Heart right ventricle (tissue), 16 donors: ENCODE measurements around the gene KPNA1. TPM values are rescaled to one million over a fixed set of nuclear protein-coding genes. Genes with fewer than 3 reads are reported as not detected.

Experiments used
- ATAC-seq, 8 donors: fragments of 200-7000 bp; cut with Tn5 transposase; one replicate each; pipeline ENCODE4 v1.9.1; 2020; ENCODE audit warnings: mild to moderate bottlenecking in 8 of 8, moderate library complexity in 8 of 8, moderate number of reproducible peaks in 1 of 8
- DNase-seq, 2 donors: peaks; one replicate each; pipeline ENCODE4 v3.0.0-alpha.2; 2020
- H3K27ac ChIP-seq, 10 donors: fragments of 200-600 bp; sonication (generic) in 2 of 10; one replicate each; pipeline versions ENCODE4 v1.5.0 to v1.8.0; 2020 to 2022; ENCODE audit warnings: mild to moderate bottlenecking in 3 of 10
- H3K27me3 ChIP-seq, 7 donors: fragments of 200-600 bp; one replicate each; pipeline ENCODE4 v1.8.0; 2021 to 2022; ENCODE audit warnings: mild to moderate bottlenecking in 2 of 7
- H3K36me3 ChIP-seq, 9 donors: fragments of 200-600 bp; sonication (generic) in 1 of 9; one replicate each; pipeline versions ENCODE4 v1.5.0 to v1.8.0; 2020 to 2022; ENCODE audit warnings: mild to moderate bottlenecking in 2 of 9
- H3K4me1 ChIP-seq, 9 donors: fragments of 200-600 bp; sonication (generic) in 1 of 9; one replicate each; pipeline versions ENCODE4 v1.5.0 to v1.8.0; 2020 to 2022; ENCODE audit warnings: mild to moderate bottlenecking in 4 of 9
- H3K4me3 ChIP-seq, 10 donors: fragments of 200-600 bp; sonication (generic) in 2 of 10; one replicate each; pipeline versions ENCODE4 v1.5.0 to v1.8.0; 2020 to 2022; ENCODE audit warnings: mild to moderate bottlenecking in 7 of 10, moderate library complexity in 2 of 10
- H3K9me3 ChIP-seq, 11 donors: fragments of 200-600 bp in 10 of 11; sonication (generic) in 2 of 11; one replicate each; pipeline versions ENCODE4 v1.5.0 to v1.8.0; 2013 to 2022; ENCODE audit warnings: mild to moderate bottlenecking in 2 of 11, control low read depth in 1 of 11, moderate library complexity in 1 of 11
- CTCF ChIP-seq, 9 donors: fragments of 200-600 bp; sonication (generic) in 2 of 9; IDR thresholded peaks; one replicate each; pipeline versions ENCODE4 v1.5.0 to v1.8.0; 2021 to 2022; ENCODE audit warnings: antibody characterized with exemption in 9 of 9, mild to moderate bottlenecking in 5 of 9, moderate library complexity in 1 of 9
- WGBS, 2 donors: extraction: QIAGEN DNeasy Blood & Tissue Kit; methylation state at CpG; one replicate each; pipeline ENCODE4 v1.1.7; 2013; ENCODE audit warnings: inconsistent platforms in 1 of 2; 5-methylcytosine and 5-hydroxymethylcytosine counted together
- intact Hi-C, 10 donors: fragments of 100-400 bp; cut with DNase I; formaldehyde crosslinking; loops; one replicate each; pipeline versions ENCODE4 v1.11.1 to v1.14.2; 2022
- polyA plus RNA-seq, 2 donors: library from polyadenylated mRNA; stranded (reverse); fragments of 200-250 nt; gene quantifications; one replicate each; pipeline ENCODE4 v1.2.3, GENCODE V29; 2013
- total RNA-seq, 10 donors: library from RNA; stranded (reverse); fragmentation: NEBNext Ultra II Directional in 3 of 10; extraction: Animal tissue kit (Norgen Biotek cat#: 25700) in 3 of 10; gene quantifications; one replicate each; pipeline versions ENCODE4 v1.2.1 to v1.2.4, GENCODE V29; 2021 to 2023
- donor health status: Arrhythmogenic right ventricular cardiomyopathy.
- donor health status: ischemic (EF 13 %, LVEDD 7.1; RV severe dilation, severe dysfunction).
- donor health status: healthy with polysubstance abuse.
- donor health status: DM: no; HTN: yes; CAD: no.
- donor health status: DM: no; HTN: no; CAD: no.
- donor health status: ischemic (EF 25% LVEDD 6.9; RV normal size, moderate dysfunction).
- donor health status: ischemic (EF 25% LVEDD 5.7; RV mildly dilated, moderate dysfunction).
- donor health status: healthy.
- donor health status: DM: yes; HTN: yes; CAD: no.
- donor health status: Ischemic cardiomyopathy.
- donor health status: ischemic (EF 35%, LVEDD 5.7; RV mildly dilated, moderate dysfunction).
- donor health status: nonischemic (EF 11% LVEDD 7.7; RV severe dilation, severe dysfunction).
- donor health status: DM: yes; HTN: yes; CAD: no.
- donor health status: PGD.
- donor health status: ischemic (EF 29% LVEDD 5.4; RV normal size, mild dysfunction).
- donor health status: nonischemic (EF 23%, LVEDD 6.1; RV moderate dilation, normal function).

The KPNA1 gene
- total and polyA plus RNA-seq, 12 donors: 14.5 to 121 (median 84.1) TPM

DNA sequence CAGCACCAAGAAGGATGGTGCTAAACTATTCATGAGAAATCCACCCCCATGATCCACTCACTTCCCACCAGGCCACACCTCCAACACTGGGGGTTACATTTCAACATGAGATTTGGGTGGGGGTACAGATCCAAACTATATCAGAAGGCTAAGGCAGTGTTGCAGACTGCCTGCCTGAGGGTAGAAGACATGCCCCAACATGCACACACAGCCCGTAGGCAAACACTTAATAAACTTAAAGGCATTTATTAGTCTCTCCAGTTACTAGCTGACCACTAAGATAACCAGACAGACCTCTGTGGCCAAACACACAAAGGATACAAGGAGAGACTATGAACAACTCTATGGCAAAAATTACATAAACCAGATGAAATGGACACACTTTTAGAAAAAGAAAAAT is 120.6 kb downstream of the KPNA1 start:
- no peak overlapping the region for H3K4me3 ChIP-seq
- intact Hi-C loops: loop anchor here in 8 of 10 donors (5.0 to 10.0 kb wide), 6 partner anchors 281 to 401 kb away; partner anchors contain the start of genes PARP14 (in 4 of the 8), HSPBAP1 (in 1 of the 8) and SLC49A4 (in 1 of the 8)
- H3K27me3 ChIP-seq: no peaks in the 10 kb centered on the region
- no peaks in the 10 kb centered on the region for H3K9me3 ChIP-seq
- H3K4me1 ChIP-seq: peaks cover 0 to 46% (median 15%) of the 10 kb centered on the region in 9 donors
- DNase-seq: no peak
- TF ChIP-seq CTCF (IDR thresholded peaks at IDR 0.05): no peak
- H3K36me3 ChIP-seq: peaks cover 0 to 6% (median 0%) of the 10 kb centered on the region in 9 donors
- no peak overlapping the region for H3K27ac ChIP-seq
- ATAC-seq: peak in 1 of 8 donors; percentile 47
- WGBS, 2 donors: 69 to 75% methylated on average over 1 of the region's 1 CpG

DNA sequence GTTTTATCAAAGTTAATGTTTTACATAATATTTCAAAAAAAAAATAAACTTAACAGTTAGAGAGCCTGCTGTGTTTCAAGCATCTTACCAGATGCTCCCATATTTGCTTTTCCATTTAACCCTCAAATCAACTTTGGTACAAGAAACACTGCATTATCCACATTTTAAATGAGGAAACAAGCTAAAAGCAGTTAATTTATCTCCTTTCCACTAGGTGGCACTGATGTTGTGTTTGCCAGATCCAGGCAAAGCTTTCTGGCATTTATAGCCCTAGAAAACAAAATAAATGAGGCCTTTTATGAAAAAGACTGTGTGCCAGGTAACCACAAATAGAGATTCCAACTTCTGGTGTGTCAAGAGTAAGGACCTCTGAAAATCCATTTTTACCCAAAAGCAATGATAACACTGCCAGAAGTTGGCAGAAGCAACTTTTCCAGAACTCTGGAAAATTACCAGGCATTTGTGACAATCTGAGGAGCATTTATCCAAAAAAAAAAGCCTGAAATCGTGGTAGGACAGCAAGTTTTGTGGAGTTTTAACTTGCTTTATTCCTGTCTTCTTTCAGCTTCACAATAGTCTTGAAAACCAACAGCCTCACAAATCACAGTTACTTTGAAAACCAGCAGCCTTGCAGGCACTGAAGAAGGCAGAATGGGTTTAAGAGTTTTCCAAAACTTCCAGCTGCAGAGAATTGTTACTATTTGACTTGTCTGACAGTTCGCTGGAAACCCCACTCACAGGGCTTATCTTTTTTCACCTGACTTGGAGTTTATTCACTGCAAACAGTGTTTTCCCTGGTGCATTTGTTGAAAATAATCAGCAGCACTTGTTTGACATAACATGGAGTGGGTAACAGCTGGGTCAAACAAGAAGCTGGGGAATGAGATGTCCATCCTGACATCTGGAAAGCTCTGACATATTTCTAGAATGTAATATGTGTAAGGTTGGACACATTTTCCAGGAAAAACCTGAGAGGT is 121.6 kb downstream of the KPNA1 start:
- 33 to 53% methylated on average over 2 of the region's 2 CpGs for WGBS, 2 donors
- Histone ChIP-seq H3K4me1 (peaks cover 0 to 49% (median 15%) of the 10 kb centered on the region in 9 donors), H3K27ac (peak overlapping the region in 2 of 10 donors; percentile 5 to 33), H3K4me3 (no peak overlapping the region), H3K27me3 (no peaks in the 10 kb centered on the region), H3K9me3 (no peaks in the 10 kb centered on the region), H3K36me3 (peaks cover 0 to 6% (median 0%) of the 10 kb centered on the region in 9 donors)
- peak; percentile 51 to 86 (median 71) for TF ChIP-seq CTCF (IDR thresholded peaks at IDR 0.05)
- intact Hi-C loops: loop anchor here (1.0 to 10.0 kb wide), 8 partner anchors 282 to 402 kb away; partner anchors contain the start of genes PARP14 (in 4 of the 10), HSPBAP1 (in 1 of the 10) and SLC49A4 (in 1 of the 10)
- ATAC-seq (no peak), DNase-seq (no peak)

GRCh38 chr3:122391681-122392446 is 122.9 kb downstream of the KPNA1 start:
- no peak for DNase-seq
- H3K36me3 ChIP-seq: peaks cover 0 to 12% (median 0%) of the 10 kb centered on the region in 9 donors
- no peak for ATAC-seq
- intact Hi-C loops: loop anchor here (1.0 to 10.0 kb wide), 8 partner anchors 283 to 403 kb away; partner anchors contain the start of genes PARP14 (in 4 of the 10), HSPBAP1 (in 1 of the 10) and SLC49A4 (in 1 of the 10)
- H3K27me3 ChIP-seq: no peaks in the 10 kb centered on the region
- 73 to 74% methylated on average over 2 of the region's 2 CpGs for WGBS, 2 donors
- no peak for TF ChIP-seq CTCF (IDR thresholded peaks at IDR 0.05)
- no peak overlapping the region for H3K4me3 ChIP-seq
- peak overlapping the region in 2 of 10 donors; percentile 17 to 42 for H3K27ac ChIP-seq
- H3K9me3 ChIP-seq: no peaks in the 10 kb centered on the region
- peaks cover 0 to 49% (median 16%) of the 10 kb centered on the region in 9 donors for H3K4me1 ChIP-seq
